HFFc6 (cell line): Measurements from ENCODE around the gene KRTAP10-3. TPM values are rescaled to one million over a fixed set of nuclear protein-coding genes. Genes with fewer than 3 reads are reported as not detected.

Source experiments
- DNase-seq: peaks from one replicate; pipeline ENCODE4 v3.0.0-alpha.2; 2018
- H3K27ac Mint-ChIP-seq: 2 replicates; pipeline ENCODE4 v1.8.0; 2020; ENCODE audit warnings: mild to moderate bottlenecking, mixed read lengths
- H3K27me3 Mint-ChIP-seq: 2 replicates; pipeline ENCODE4 v1.8.0; 2021; ENCODE audit warnings: mild to moderate bottlenecking, moderate library complexity, mixed read lengths; ENCODE audit not compliant: insufficient read depth
- H3K36me3 Mint-ChIP-seq: 2 replicates; pipeline ENCODE4 v1.8.0; 2021; ENCODE audit warnings: low read depth, mixed read lengths
- H3K4me1 Mint-ChIP-seq: 2 replicates; pipeline ENCODE4 v1.8.0; 2020; ENCODE audit warnings: low read depth, mixed read lengths
- H3K4me3 Mint-ChIP-seq: 2 replicates; pipeline ENCODE4 v1.8.0; 2020; ENCODE audit warnings: mild to moderate bottlenecking, moderate library complexity, mixed read lengths
- H3K9me3 Mint-ChIP-seq: 2 replicates; pipeline ENCODE4 v1.8.0; 2020; ENCODE audit warnings: mild to moderate bottlenecking, mixed read lengths
- CTCF ChIP-seq: fragments of 200-600 bp; sonication (generic); IDR thresholded peaks from 2 replicates; pipeline ENCODE4 v1.5.0; 2021; ENCODE audit warnings: antibody characterized with exemption, mild to moderate bottlenecking
- total RNA-seq, 6 experiments: library from RNA; stranded (reverse); fragmentation: NEBNext Ultra II Directional; extraction: Animal tissue kit (Norgen Biotek cat#: 25700); gene quantifications; 2 replicates in 1 of 6; 3 replicates in 5 of 6; pipeline ENCODE4 v1.2.3, GENCODE V29; 2021

The KRTAP10-3 gene
- total RNA-seq, 6 experiments from 2014 or later: not detected

DNA sequence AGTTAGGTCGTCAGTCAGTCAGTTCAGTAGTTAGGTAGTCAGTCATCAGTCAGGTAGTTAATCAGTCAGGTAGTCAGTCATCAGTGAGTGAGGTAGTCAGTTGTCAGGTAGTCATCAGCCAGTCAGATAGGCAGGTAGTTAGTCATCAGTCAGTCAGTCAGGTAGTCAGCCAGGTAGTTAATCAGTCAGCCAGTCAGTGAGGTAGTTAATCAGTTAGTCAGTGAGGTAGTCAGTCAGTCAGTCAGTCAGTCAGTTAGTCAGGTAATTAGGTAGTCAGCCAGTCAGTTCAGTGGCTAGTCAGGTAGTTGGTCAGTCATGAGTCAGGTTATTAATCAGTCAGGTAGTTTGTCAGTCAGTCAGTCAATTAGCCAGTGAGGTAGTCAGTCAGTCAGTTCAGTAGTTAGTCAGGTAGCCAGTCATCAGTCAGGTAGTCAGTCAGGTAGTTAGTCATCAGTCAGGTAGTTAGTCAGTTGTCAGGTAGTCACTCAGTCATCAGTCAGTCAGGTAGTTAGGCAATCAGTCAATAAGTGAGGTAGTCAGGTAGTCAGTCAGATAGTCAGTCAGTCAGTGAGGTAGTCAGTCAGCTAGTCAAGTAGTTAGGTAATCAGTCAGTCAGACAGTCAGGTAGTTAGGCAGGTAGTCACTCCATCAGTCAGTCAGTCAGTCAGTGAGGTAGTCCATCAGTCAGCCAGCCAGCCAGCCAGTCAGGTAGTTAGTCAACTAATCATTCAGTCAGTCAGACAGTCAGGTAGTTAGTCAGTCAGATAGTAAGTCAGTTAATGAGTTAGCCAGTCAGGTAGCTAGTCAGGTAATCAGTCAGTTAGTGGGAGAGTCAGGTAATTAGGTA lies 34.8 kb downstream of the KRTAP10-3 start:
- H3K36me3 Mint-ChIP-seq: no peaks in the 10 kb centered on the region
- TF ChIP-seq CTCF: no peak
- no peaks in the 10 kb centered on the region for H3K4me1 Mint-ChIP-seq
- H3K27me3 Mint-ChIP-seq: no peaks in the 10 kb centered on the region; the same call in 1 of the 2 replicates
- no peak overlapping the region for H3K4me3 Mint-ChIP-seq
- no peak for DNase-seq
- peaks cover 15% of the 10 kb centered on the region; the same call in 1 of the 2 replicates for H3K9me3 Mint-ChIP-seq
- no peak overlapping the region for H3K27ac Mint-ChIP-seq

- H3K4me3 Mint-ChIP-seq: no peak overlapping the region
- H3K4me1 Mint-ChIP-seq: no peaks in the 10 kb centered on the region
- DNase-seq: no peak
- H3K27ac Mint-ChIP-seq: no peak overlapping the region
- peaks cover 19% of the 10 kb centered on the region for H3K9me3 Mint-ChIP-seq
- no peaks in the 10 kb centered on the region; the same call in none of the 2 replicates for H3K27me3 Mint-ChIP-seq
- H3K36me3 Mint-ChIP-seq: no peaks in the 10 kb centered on the region
- no peak for TF ChIP-seq CTCF
Observed at GRCh38 chr21:44522753-44523204, 35.8 kb downstream of the KRTAP10-3 start.

DNA sequence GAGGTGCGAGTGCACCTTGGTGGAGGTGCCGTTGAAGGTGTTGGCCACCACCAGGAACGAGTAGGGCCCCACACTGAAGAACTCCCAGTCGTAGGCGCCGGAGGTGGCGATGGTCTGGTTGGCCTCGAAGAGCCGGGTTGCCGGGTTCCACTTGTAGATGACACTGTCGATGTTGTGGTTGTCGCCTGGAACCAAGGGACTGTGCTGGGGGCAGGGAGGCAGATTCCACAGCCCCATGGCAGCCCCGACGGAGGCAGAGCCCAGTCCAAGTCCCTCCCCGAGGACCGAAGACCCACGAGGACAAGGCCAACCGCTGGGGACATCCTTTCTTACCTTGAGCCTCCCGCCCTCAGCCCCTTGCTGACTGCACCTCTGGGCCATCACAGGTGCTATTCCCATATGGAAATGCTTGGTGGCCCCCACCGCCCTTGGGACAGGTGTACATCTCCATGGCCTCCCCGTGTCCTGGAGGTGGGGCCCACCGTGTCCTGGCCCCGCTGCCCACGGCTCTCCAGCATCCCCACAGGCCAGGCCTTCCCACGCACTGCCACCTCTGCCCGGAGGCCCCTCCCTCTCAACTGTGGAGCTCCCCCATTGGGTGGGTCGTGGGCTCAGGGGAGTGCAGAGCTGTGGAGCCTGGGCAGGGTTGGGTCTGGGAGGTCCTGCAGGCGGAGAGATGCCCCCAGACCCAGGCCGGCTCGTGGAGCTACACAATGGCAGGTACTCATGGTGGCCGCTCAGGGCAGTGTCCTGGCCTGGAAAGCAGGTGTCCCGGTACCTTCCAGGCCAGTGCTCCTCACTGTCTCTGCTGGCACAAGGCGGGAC lies 36.5 kb downstream of the KRTAP10-3 start:
- H3K27ac Mint-ChIP-seq: no peak overlapping the region
- H3K9me3 Mint-ChIP-seq: peaks cover 23% of the 10 kb centered on the region
- no peak for DNase-seq
- H3K27me3 Mint-ChIP-seq: no peaks in the 10 kb centered on the region; the same call in none of the 2 replicates
- TF ChIP-seq CTCF: no peak
- H3K36me3 Mint-ChIP-seq: no peaks in the 10 kb centered on the region
- no peak overlapping the region for H3K4me3 Mint-ChIP-seq
- H3K4me1 Mint-ChIP-seq: no peaks in the 10 kb centered on the region

- Mint-ChIP-seq H3K27ac (no peak overlapping the region), H3K4me3 (no peak overlapping the region), H3K4me1 (no peaks in the 10 kb centered on the region), H3K9me3 (peaks cover 29% of the 10 kb centered on the region), H3K36me3 (no peaks in the 10 kb centered on the region; the same call in 1 of the 2 replicates), H3K27me3 (no peaks in the 10 kb centered on the region; the same call in none of the 2 replicates)
- no peak for DNase-seq
- no peak for TF ChIP-seq CTCF
Observed at GRCh38 chr21:44521301-44521927, 37.2 kb downstream of the KRTAP10-3 start.
